HG03025 (cell line): ENCODE data around the gene PCDHGB1.
"Not testable (repeated sequence)": the region's sequence is repeated elsewhere in the genome, so short reads cannot be mapped to it uniquely, and the experiment has no call there.

Source experiments
- ATAC-seq: cut with Tn5 transposase; IDR thresholded peaks from one replicate; pipeline ENCODE4 v1.9.1; 2021; ENCODE audit warnings: mild to moderate bottlenecking, moderate library complexity; ENCODE audit not compliant: unreplicated experiment, low FRiP score

Gene PCDHGB1

GRCh38 chr5:141343953-141344463 is 5.9 kb upstream of the PCDHGB1 start:
- no peak for ATAC-seq

- no peak for ATAC-seq
These were observed 4.6 kb upstream of the PCDHGB1 start for GRCh38 chr5:141345327-141345726.

DNA sequence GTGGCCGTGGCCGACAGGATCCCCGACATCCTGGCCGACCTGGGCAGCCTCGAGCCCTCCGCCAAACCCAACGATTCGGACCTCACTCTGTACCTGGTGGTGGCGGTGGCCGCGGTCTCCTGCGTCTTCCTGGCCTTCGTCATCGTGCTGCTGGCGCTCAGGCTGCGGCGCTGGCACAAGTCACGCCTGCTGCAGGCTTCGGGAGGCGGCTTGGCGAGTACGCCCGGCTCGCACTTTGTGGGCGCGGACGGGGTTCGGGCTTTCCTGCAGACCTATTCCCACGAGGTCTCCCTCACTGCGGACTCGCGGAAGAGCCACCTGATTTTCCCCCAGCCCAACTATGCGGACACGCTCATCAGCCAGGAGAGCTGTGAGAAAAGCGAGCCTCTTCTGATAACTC is 3.9 kb upstream of the PCDHGB1 start:
- ATAC-seq: not testable (repeated sequence)

- ATAC-seq: no peak
These were observed 1.7 kb downstream of the PCDHGB1 start for GRCh38 chr5:141351591-141351990.

DNA sequence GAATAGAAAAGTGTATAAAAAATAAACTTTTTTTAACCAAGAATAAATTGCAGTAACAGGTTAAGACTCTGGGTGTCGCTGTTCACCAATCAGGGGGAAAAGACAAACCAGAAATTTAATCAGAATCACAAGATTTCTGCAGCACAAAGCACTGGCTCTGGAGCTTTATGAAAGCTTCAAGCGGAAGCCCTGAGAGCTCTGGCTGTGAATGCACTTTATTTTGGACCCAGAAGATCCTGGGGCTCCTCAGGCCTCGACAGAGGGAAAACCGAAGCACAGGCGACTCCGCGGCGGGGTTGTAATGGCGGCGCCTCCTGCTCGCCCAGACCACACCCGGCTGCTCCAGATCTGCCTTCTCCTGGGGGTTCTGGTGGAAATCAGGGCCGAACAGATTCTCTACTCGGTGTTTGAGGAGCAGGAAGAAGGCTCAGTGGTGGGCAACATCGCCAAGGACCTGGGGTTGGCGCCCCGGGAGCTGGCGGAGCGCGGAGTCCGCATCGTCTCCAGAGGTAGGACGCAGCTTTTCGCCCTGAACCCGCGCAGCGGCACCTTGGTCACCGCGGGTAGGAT is 5.1 kb downstream of the PCDHGB1 start, which contains the start of gene PCDHGA4:
TSS of gene PCDHGA4 (plus strand) at position 122 of the 570 bp plus-strand sequence. CDS start at position 209, 87 bp downstream.
- no peak for ATAC-seq

DNA sequence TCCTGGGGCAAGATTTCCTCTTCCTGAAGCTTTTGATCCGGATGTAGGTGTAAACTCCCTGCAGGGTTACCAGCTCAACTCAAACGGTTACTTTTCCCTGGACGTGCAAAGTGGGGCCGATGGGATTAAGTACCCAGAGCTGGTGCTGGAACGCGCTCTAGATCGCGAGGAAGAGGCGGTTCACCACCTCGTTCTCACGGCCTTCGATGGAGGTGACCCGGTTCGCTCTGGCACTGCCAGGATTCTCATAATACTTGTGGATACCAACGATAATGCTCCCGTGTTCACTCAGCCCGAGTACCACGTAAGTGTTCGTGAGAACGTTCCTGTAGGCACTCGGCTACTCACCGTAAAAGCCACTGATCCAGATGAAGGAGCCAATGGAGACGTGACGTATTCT is 5.7 kb downstream of the PCDHGB1 start:
- no peak for ATAC-seq

DNA sequence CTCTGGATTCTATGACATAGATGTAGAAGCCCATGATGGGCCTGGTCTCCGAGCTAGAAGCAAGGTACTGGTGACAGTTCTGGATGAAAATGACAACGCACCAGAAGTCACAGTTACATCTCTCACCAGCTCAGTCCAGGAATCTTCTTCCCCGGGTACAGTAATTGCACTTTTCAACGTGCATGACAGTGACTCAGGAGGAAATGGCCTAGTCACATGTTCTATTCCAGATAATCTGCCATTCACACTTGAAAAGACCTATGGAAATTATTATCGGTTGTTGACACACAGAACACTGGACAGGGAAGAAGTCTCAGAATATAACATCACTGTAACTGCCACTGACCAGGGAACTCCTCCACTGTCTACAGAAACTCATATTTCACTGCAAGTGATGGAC is 6.2 kb downstream of the PCDHGB1 start:
- no peak for ATAC-seq

DNA sequence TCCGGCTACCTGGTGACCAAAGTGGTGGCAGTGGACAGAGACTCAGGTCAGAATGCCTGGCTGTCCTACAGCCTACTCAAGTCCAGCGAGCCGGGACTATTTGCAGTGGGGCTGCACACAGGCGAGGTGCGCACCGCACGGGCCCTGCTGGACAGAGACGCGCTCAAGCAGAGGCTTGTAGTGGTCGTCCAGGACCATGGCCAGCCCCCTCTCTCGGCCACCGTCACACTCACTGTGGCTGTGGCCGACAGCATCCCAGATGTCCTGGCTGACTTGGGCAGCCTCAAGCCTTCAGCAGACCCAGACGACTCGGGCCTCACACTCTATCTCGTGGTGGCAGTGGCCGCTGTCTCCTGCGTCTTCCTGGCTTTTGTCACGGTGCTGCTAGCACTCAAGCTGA is 7.1 kb downstream of the PCDHGB1 start:
- ATAC-seq: no peak

DNA sequence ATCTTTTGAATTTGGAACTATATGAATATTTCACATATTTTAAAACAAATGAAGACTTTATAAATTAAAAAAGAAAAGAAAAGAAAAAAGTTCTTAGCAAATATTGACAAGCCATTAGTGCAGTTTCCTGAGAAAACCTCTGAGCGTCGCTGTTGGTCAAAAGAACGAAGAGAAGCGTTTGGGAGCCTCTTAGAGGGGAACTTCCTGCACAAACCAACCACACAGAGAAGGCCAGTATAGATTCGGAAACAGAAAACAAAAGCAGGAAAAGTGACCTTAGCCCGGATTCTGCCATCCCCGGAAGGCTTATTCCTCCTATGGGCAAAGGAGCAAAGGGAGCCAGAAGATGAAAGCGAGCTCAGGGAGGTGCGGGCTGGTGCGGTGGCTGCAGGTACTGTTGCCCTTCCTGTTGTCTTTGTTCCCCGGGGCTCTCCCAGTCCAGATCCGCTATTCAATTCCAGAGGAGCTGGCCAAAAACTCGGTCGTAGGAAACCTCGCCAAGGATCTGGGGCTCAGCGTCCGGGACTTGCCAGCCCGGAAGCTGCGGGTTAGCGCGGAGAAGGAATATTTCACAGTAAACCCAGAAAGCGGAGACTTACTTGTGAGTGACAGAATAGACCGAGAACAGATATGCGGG is 10.0 kb downstream of the PCDHGB1 start, which contains the start of gene PCDHGB2:
TSS of gene PCDHGB2 (plus strand) at position 205 of the 637 bp plus-strand sequence. CDS start at position 347, 142 bp downstream.
- ATAC-seq: no peak

GRCh38 chr5:141360685-141361084 is 10.8 kb downstream of the PCDHGB1 start:
- no peak for ATAC-seq

DNA sequence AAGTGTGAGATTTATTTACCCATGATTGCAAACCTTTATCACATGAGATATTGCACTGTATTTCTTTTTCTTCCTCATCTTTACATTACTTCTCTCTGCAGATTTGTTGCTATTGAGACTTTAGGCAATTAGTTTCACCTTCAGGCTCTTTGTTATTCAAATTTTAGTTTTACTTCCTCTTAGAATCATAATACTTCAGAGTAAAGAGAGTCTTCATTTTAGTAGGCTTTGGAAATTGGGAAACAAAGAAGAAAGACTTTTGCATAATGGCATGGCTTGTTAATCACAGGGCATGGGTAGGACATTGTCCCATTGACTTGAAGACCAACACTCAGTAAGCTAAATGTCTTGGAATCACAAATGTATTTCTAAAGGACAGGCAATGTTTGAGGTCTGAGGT is 12.8 kb downstream of the PCDHGB1 start:
- no peak for ATAC-seq

- no peak for ATAC-seq
These were observed 14.2 kb downstream of the PCDHGB1 start, which contains the start of gene PCDHGA5 for GRCh38 chr5:141363952-141364660. Gene PCDHGA5 (plus strand): TSS chr5:141364162. CDS start chr5:141364331, 169 bp downstream.

GRCh38 chr5:141366016-141366896 is 16.4 kb downstream of the PCDHGB1 start:
- ATAC-seq: no peak

DNA sequence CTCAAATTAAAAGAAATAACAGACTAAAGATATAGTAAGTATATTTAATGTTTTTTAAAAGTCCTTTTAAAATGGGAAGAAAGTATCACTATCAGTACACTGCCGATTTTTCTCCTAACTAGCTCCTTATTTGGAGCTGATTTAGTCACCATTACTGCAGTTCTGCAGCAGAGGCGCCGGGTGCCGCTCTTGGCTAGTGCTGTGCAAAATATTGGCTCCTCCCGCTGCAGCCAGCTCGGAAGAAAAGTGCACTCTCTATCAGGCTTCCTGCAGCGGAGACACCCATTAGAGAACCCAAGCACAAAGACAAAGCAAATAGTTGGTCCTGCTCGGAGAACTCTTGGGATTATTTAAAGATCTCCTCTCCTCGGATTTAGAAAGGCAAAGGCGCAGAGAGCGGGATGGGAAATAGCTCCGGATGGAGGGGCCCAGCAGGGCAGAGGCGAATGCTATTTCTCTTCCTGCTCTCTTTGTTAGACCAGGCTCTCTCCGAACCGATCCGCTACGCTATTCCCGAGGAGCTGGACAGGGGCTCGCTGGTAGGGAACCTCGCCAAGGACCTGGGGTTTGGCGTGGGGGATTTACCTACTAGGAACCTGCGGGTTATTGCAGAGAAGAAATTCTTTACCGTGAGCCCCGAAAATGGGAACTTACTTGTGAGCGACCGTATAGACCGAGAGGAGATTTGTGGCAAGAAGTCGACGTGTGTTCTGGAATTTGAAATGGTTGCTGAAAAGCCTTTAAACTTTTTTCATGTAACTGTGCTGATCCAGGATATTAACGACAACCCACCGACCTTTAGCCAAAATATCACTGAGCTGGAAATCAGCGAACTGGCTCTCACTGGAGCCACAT is 20.3 kb downstream of the PCDHGB1 start, which contains the start of gene PCDHGB3:
TSS of gene PCDHGB3 (plus strand) at position 249 of the 855 bp plus-strand sequence. CDS start at position 402, 153 bp downstream.
- peak; percentile 99 for ATAC-seq

DNA sequence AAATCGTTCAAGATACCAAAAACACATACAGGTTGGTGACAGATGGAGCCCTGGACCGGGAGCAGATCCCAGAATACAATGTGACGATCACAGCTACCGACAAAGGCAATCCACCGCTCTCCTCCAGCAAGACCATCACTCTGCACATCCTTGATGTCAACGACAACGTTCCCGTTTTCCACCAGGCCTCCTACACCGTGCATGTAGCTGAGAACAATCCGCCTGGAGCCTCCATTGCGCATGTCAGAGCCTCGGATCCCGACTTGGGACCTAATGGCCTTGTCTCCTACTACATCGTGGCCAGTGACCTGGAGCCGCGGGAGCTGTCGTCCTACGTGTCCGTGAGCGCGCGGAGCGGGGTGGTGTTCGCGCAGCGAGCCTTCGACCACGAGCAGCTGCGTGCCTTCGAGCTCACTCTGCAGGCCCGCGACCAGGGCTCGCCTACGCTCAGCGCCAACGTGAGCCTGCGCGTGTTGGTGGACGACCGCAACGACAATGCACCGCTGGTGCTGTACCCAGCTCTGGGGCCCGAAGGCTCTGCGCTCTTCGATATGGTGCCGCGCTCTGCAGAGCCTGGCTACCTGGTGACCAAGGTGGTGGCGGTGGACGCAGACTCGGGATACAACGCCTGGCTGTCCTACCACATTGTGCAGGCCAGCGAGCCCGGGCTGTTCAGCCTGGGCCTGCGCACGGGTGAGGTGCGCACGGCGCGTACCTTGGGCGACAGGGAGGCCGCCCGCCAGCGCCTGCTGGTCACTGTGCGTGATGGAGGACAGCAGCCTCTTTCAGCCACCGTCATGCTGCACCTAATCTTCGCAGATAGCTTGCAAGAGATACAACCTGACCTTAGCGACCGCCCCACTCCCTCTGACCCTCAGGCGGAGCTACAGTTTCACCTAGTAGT is 21.9 kb downstream of the PCDHGB1 start:
- no peak for ATAC-seq

DNA sequence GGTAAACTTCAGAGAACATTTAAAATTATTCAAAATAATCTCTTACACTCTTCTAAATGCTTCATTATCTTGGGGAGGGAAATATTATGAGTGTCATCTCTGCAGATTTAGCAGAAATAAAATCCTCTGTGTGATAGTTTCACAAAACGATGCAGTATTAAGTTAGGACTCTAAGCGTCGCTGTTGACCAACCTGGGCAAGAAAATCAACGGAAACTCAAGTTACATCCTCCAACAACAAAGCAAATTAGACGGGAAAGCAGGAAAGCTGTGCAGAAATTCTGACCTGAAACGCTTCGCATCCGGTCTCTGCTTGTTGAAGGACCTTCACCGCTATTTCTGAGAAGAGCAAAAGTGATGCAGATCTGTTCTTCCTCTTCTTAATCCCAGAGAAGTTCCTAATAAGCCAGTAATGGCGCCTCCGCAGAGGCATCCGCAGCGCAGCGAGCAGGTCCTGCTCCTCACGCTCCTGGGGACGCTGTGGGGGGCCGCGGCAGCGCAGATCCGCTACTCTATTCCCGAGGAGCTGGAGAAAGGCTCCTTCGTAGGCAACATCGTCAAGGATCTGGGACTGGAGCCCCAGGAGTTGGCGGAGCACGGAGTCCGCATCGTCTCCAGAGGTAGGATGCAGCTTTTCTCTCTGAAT is 23.9 kb downstream of the PCDHGB1 start, which contains the start of gene PCDHGA6:
TSS of gene PCDHGA6 (plus strand) at position 219 of the 645 bp plus-strand sequence. CDS start at position 412, 193 bp downstream.
- no peak for ATAC-seq

- ATAC-seq: no peak
These were observed 24.7 kb downstream of the PCDHGB1 start for GRCh38 chr5:141374627-141375026.
